ENCODE results near the gene GABARAP.

The GABARAP gene

GRCh38 chr17:7208027-7208571 lies 34.1 kb downstream of the GABARAP start:
- no peak for TF ChIP-seq CTCF (IDR thresholded peaks at IDR 0.05; ENCODE audit: low read depth, low read length)
- no peak for DNase-seq (ENCODE audit: extremely low read depth, low read depth)

GRCh38 chr17:7207120-7208001 lies 34.9 kb downstream of the GABARAP start:
- DNase-seq (ENCODE audit: extremely low read depth, low read depth): no peak
- no peak for TF ChIP-seq CTCF (IDR thresholded peaks at IDR 0.05; ENCODE audit: low read depth, low read length)

DNA sequence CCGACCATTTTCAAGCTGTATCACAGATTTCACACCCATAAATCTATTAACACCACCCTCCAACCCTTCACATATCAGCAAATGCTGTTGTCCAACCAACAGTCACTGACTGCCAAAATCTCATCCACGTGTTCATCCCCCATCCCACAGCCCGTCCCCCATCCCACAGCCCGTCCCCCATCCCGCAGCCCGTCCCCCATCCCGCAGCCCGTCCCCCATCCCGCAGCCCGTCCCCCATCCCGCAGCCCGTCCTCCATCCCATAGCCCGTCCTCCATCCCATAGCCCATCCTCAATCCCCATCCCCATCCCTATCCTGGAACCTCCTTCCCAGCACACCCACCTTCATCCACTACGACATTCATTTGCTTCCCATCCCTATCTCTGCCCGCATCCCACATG lies 36.7 kb downstream of the GABARAP start:
- TF ChIP-seq CTCF (IDR thresholded peaks at IDR 0.05; ENCODE audit: low read depth, low read length): no peak
- DNase-seq (ENCODE audit: extremely low read depth, low read depth): no peak

GRCh38 chr17:7204828-7205461 lies 37.3 kb downstream of the GABARAP start:
- no peak for TF ChIP-seq CTCF (IDR thresholded peaks at IDR 0.05; ENCODE audit: low read depth, low read length)
- DNase-seq (ENCODE audit: extremely low read depth, low read depth): no peak

GRCh38 chr17:7204336-7204735 lies 37.9 kb downstream of the GABARAP start:
- no peak for TF ChIP-seq CTCF (IDR thresholded peaks at IDR 0.05; ENCODE audit: low read depth, low read length)
- no peak for DNase-seq (ENCODE audit: extremely low read depth, low read depth)

DNA sequence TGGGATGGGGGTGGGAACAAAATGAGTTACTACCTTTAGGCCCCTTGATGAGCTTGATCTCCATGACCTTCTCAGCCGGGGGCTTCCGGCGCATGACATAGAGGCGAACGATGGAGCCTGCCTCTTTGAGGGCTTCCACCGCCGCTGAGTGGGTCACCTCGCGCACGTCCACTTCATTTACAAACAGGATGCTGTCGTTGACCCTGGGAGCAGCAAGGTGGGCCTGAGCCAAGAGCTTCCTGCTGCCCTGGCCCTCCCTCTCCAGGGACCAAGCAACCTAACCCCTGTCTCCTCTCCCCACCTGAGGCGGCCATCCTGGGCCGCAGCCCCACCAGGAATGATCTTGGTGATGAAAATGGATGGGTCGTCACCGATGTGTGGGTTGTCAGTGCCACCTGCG lies 38.9 kb downstream of the GABARAP start:
- no peak for TF ChIP-seq CTCF (IDR thresholded peaks at IDR 0.05; ENCODE audit: low read depth, low read length)
- no peak for DNase-seq (ENCODE audit: extremely low read depth, low read depth)

All from AG09319 (cell line).